Measurements from ENCODE around the gene CREBRF. TPM values are rescaled to one million over a fixed set of nuclear protein-coding genes. Genes with fewer than 3 reads are reported as not detected.

CREBRF gene
- total and polyA plus RNA-seq, 2 donors (not counting 3 experiments of a cell fraction or from before 2014, with no cell fraction given) = 2.7 to 8.8 TPM

GRCh38 chr5:173093606-173094005 is 37.5 kb downstream of the CREBRF start:
- Histone ChIP-seq H3K9me3 (replicated peaks; ENCODE audit: control insufficient read depth, insufficient read depth, low read length) (no peaks in the 10 kb centered on the region), H3K36me3 (ENCODE audit: control insufficient read depth in 2 of 2, extremely low read depth in 1 of 2, insufficient read depth in 2 of 2, low read length in 2 of 2) (peaks cover 0 to 5% of the 10 kb centered on the region in 2 experiments), H3K4me1 (ENCODE audit: control insufficient read depth, extremely low read depth, insufficient read depth, low read length) (peaks cover 21% of the 10 kb centered on the region), H3K4me2 (ENCODE audit: insufficient read depth, low read length) (no peak overlapping the region), H3K9ac (replicated peaks; ENCODE audit: extremely low read depth, insufficient read depth, low read length) (no peak overlapping the region), H3K27ac (ENCODE audit: insufficient read depth, low read depth, low read length) (peak overlapping the region; percentile 65), H3K27me3 (ENCODE audit: control insufficient read depth in 2 of 2, insufficient read depth in 2 of 2, low read length in 2 of 2) (no peaks in the 10 kb centered on the region), H4K20me1 (replicated peaks; ENCODE audit: control insufficient read depth, extremely low read depth, insufficient read depth, low read length) (no peaks in the 10 kb centered on the region), H3K79me2 (ENCODE audit: control insufficient read depth, insufficient read depth, low read length) (no peaks in the 10 kb centered on the region), H2AFZ (ENCODE audit: low read depth, low read length) (no peak overlapping the region), H3K9me1 (replicated peaks; ENCODE audit: control insufficient read depth, extremely low read depth, insufficient read depth, low read length) (no peaks in the 10 kb centered on the region), H3K4me3 (replicated peaks in 1 of 3; ENCODE audit: insufficient read depth in 1 of 3, low read depth in 1 of 3, low read length in 3 of 3) (no peak overlapping the region)
- intact Hi-C loops (cut with micrococcal nuclease) = loop anchor here (1.0 kb wide), 2 partner anchors 36 to 51 kb away; partner anchors contain the start of gene BNIP1
- CTCF ChIA-PET = interaction anchor here (0.7 to 1.3 kb wide), 3 partner anchors 12 to 110 kb away, joined by 3 to 5 read pairs (median 4); partner anchors contain the start of gene ATP6V0E1
- no TSS peak for BruUV-seq (replicated peaks)
- dilution Hi-C loops (cut with MboI; ENCODE audit: extremely low pct_ligation_motif_present, low sequenced_read_pairs) = no loop called here
- DNase-seq (ENCODE audit: low read depth, low spot score) (no peak), FAIRE-seq (peak; percentile 44)
- no peak for TF ChIP-seq POLR2A (IDR thresholded peaks at IDR 0.05; ENCODE audit: low read depth, low read length)
- TF ChIP-seq CTCF (IDR thresholded peaks at IDR 0.05; ENCODE audit: extremely low read depth in 1 of 2, insufficient read depth in 1 of 2, low read depth in 1 of 2, low read length in 2 of 2) = no peak
- no peak for TF ChIP-seq POLR2AphosphoS5 (IDR thresholded peaks at IDR 0.05; ENCODE audit: insufficient read depth, low read depth, low read length)
- TF ChIP-seq EZH2 (IDR thresholded peaks at IDR 0.05; ENCODE audit: borderline replicate concordance, low read depth, low read length, severe bottlenecking) = no peak
- TF ChIP-seq FOS (IDR thresholded peaks at IDR 0.05; ENCODE audit: borderline replicate concordance, insufficient read depth, low read length) = no peak
- TF ChIP-seq GATA2 (IDR thresholded peaks at IDR 0.05; ENCODE audit: insufficient read depth, insufficient read length, low read depth, low read length) = no peak
- no peak for TF ChIP-seq JUN (IDR thresholded peaks at IDR 0.05; ENCODE audit: borderline replicate concordance, insufficient read depth, insufficient read length, low read depth)
- no peak for TF ChIP-seq MYC (IDR thresholded peaks at IDR 0.05; ENCODE audit: low read depth, low read length)
- TF ChIP-seq MAX (IDR thresholded peaks at IDR 0.05; ENCODE audit: insufficient read depth, insufficient read length) = no peak
- POLR2A ChIA-PET = no interaction called here
